ENCODE data around the gene RFPL3.

DNA sequence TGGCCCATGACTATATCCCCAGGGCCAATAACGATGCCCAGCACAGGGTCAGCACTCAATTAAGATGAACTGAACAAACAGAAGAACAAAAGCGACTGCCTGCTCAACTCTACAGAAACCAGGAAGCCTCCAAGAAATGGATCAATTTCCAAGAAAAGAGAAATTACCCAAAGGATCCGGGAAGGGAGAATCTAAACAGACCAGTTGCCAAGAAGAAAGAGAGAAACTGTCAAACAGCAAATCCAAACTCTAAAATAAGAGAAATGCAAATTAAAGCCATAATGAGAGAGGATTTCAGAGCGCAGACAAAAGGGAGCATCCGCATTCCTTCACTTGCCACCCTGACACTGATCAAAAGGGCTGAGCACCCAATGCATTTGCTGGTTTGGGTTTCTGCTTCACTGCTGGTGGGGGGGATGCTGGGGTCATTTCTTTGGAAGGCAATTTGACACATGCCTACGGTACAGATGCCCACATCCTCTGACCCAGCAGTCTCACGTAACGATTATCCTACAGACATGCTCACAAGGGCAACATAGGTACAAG, 37.7 kb upstream of the RFPL3 start:
- no peak for TF ChIP-seq HOXA7 (CRISPR knock-in tag; IDR thresholded peaks at IDR 0.05)
- no peak for TF ChIP-seq ESRRA (IDR thresholded peaks at IDR 0.05; ENCODE audit: borderline replicate concordance, low read length)
